HG03521 (cell line): ENCODE results near the gene OTUD7B.
A peak's percentile ranks its signal among the peaks of the same experiment; 100 is the strongest.
"Not testable (repeated sequence)": the region's sequence is repeated elsewhere in the genome, so short reads cannot be mapped to it uniquely, and the experiment has no call there.

Source experiments
- ATAC-seq: cut with Tn5 transposase; IDR thresholded peaks from one replicate; pipeline ENCODE4 v1.9.1; 2021; ENCODE audit warnings: mild to moderate bottlenecking, moderate library complexity; ENCODE audit not compliant: unreplicated experiment

OTUD7B gene

DNA sequence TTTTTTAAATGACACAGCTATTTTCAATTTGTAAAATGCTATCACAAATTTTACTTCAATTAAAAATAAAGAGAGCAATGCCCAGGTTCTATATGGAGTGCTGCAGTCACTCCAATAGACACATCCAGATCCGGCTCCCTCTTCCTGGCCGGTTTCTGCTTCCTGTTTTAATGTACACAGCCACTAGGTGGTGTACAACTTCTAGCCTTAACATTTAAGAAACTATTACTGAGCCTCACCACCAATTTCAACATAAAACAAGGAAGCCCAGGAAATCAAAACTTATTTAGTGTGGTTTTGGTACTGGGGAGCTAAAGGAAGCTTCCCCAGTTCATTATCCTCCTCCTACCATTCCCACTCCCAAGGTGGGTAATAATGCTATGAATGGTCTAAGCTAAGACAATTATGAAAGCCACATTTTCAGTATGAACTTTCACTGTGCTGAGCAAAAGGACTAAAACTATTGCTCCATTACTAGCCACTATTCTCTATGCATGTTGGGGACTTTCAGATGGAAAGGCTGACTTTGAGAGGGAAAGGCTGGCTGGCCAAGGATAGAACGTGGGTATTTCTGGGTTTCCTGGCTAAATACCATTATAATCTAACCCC lies 48.4 kb downstream of the OTUD7B start:
- ATAC-seq = no peak

DNA sequence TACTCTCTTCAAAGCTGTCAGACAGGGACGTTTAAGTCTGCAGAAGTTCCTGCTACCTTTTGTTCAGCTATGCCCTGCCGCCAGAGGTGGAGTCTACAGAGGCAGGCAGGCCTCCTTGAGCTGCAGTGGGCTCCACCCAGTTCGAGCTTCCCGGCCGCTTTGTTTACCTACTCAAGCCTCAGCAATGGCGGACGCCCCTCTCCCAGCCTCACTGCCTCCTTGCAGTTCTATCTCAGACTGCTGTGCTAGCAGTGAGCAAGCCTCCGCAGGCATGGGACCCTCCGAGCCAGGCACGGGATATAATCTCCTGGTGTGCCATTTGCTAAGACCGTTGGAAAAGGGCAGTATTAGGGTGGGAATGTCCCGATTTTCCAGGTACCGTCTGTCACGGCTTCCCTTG lies 53.0 kb downstream of the OTUD7B start:
- ATAC-seq = not testable (repeated sequence)

DNA sequence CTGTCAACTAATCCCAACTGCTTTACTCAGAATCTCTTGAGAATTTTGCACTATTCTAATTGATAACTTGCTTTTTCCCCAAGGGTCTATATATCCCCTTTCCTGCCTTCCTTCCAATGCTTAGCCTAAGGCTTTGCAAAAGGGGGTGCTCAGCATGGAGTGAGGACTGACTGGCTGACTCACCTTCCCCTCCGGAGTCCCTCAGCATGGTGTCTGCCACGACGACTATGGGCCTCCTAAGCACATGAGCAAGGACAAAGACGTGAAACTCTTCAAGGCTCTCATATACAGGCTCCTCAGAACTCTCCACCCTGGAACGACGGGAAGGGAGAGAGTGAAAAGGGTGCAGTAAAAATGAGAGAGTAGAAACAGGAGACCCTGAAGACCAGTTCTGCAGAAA lies 60.6 kb downstream of the OTUD7B start:
- ATAC-seq = no peak

DNA sequence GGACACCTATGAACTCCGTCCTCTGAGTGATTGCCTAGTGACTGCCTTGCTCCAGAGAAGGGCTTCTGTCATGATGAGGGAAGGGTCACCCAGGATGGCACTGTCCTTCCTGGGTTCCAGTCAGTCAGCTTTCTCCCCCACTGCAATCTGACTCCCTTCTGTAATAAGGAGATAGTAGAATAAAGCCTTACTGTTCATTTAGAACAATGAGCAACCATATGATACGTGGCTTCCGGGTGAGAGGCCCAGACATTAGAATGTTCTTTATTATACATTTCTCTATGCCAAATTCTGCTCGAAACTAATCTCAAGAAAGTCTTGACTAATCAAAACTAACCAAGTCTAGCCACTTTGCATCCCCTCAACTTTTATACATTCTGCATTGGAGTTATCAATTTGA lies 65.3 kb downstream of the OTUD7B start:
- ATAC-seq = no peak

DNA sequence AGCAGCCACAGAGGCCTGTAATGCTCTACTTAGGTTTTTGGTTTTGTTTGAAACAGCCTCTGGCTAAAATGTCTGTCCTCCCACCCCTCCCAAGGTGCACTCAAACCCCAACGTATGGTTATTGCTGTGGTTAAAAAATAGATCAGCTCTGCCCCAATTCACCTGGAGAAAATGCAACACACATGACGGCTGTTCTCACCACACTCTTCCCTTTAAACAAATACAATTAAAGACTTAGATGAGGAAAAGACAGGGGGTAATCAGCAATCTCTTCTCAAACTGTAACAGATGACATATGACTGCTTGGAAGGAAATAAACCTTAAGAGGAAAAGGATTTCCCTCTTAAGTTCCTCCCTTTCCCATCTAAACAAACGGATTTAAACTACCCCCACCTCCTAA lies 67.6 kb downstream of the OTUD7B start:
- no peak for ATAC-seq

DNA sequence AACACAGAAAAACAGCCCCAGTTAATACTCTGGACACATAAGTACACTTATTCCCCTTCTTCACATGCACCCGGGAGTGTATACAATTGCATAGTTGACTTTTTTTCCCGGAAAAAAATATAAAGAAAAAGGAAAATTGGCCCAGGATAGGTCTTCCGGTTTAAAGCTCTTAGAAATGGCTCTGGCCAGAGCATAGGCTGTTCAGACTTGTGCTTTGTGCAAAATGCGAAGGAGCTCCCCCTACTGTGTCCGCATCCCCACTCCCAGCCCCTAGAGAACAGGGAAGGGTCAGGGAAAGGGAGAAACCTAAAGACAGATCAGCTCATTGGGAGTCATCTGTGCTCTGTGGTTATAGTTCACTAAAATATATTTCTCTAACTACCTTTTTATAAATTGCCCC lies 68.3 kb downstream of the OTUD7B start:
- no peak for ATAC-seq

DNA sequence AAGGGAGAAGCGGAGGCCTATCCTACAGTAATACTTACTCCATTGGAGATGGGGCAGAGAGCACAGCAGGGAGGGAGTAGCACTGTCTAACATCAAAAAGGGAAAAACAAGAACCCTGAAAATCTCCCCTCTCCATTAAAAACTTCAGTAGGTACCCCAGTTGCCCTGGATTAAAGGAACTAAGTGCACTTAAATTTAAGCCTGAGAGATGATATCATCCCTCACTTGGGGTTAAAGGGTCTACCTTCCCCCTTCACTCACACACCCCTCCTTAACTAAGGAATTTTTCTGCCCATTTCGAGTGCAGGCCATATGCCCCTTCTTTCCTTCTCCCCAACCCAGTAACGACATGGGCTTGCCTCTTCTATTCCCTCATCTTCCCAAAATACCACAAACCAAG lies 70.1 kb downstream of the OTUD7B start:
- no peak for ATAC-seq

DNA sequence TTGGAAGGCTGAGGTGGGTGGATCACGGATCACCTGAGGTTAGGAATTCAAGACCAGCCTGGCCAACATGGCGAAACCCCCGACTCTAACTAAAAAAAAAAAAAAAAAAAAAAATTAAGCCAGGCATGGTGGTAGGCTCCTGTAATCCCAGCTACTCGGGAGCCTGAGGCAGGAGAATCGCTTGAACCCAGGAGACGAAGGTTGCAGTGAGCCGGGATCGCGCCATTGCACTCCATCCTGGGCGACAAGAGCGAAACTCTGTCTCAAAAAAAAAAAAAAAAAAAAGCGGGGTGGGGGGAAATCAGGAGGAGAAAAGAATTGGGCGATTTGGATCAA lies 71.9 kb downstream of the OTUD7B start:
- ATAC-seq = not testable (repeated sequence)

DNA sequence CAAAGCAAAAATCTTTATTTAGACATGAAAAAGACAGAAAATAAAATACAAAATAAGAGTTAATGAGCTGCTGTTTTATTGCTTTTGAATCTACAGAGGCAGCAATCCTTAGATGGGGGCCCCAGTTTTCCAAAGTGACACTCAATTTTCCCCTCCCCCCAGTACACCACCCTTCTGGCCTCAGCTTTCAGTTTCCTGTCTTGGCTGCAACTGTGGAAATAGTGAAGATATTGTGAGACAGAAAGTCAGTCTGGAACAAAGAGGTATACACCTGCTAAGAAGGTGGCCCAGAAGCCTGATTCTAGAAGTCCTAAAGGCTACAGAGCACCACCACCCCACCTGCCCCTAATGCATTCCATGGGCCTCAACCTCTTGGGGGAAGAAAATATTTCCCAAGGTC lies 72.8 kb downstream of the OTUD7B start:
- ATAC-seq = no peak

DNA sequence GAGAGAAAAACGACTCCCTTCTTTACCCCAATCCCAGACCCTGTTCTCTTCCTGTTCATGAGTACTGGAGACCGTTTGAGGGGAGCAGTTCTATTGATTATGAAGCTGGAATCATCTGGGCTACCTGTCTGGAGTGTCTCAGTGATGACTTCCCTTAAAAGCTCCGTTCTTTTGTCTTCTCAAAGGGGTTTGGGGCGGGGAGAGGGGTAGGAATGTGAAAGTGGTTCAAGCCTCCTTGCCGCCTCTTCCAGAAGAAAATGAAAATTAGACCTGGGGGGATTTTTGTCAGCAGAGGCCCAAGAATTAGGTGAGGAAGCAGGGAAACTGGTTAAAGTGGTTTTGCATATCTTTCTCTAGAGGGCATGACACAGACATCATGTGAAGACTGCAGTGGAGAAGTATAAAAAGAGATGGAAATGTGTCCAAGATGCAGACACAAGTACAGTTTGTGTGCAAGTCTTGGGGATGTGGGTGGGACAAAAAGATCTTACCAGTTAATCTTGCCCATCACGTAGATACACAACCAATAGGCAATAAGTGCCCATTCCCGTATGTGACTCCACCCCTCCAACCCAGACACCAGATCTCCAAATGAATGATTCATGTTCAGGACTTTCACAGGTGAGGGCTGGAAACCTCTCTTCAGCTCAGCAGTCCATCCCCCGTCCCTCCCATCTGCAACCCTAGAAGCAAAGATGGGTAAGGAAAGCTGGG lies 73.4 kb downstream of the OTUD7B start:
- no peak for ATAC-seq

DNA sequence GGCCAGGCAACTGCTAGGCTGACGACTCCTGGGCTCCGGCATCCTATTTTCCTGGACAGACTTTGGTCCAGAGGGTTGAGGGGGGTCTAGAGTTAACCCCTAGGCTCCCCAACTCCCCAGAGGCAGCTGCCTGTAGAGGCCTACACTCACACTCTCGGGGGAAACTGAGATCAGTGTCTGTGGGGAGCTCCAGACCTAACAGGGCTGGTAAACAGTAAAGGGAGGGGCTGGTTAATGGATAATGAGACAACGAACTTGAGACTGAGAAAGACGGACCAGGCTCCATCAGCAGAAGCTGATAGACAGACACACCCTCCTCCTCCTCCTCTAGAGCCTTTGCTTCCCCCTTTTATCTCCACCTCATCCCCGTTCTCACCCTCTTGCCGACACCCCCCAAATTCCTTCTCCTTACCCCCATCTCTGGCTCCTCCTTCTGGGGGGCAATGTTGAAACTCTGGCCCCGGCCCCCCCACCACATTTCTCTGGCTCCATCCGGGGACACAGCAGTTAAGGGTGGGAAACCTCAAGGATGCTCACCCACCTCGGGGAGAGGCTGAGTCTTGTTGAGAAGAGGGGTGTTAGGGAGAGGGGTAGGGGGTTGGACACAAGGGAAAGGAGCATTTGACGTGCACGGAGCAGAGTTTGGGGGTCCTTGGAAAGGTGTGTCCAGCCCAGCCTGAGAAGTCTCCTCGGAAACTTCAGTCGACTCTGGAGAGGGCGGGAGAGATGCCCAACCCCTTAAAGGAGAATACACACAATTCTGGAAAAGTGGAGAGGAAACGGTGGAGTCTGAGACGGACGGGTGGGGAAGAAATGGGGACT lies 74.1 kb downstream of the OTUD7B start, which contains the start of gene MTMR11:
Gene MTMR11, minus strand, starts transcription at position 710 of the 822 bp plus-strand sequence. Its CDS starts 232 bp downstream, at position 478.
- no peak for ATAC-seq

DNA sequence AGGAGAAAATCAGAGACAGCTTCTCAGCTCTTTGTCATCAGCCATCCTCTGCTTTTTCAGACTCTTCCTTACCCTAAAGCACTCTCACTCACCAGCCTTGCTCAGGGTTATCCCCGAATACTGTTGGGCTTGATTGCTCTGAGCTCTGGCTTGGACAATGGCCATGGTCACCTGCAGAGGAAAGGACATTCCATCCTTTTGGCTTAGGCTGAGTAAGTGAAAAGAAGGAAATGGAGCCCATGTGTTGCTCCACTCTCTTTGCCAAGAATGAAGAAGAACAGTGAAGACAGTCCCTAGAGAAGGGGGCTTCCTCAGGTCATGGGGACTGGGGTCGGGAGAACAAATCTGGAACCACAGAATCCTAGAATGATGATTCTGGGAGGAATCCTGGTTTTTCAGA lies 76.2 kb downstream of the OTUD7B start:
- ATAC-seq = no peak

DNA sequence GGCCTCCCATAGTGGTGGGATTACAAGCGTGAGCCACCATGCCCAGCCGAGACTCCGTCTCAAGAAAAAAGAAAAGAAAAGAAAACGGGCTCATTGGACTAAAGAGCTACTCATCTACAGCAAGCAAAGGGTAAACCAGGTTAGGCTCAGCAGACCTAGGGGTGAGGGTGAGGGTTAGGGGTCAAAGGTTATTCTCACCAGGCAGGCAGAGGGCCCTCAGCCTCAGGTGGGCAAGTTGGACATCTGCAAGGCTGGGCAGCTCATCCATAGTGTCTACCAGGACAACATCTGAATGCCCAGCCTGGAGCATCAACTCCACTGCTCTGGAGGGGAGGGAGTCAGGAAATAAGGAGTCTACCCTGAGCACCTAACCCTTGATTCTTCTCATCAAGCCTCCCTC lies 77.3 kb downstream of the OTUD7B start:
- no peak for ATAC-seq

DNA sequence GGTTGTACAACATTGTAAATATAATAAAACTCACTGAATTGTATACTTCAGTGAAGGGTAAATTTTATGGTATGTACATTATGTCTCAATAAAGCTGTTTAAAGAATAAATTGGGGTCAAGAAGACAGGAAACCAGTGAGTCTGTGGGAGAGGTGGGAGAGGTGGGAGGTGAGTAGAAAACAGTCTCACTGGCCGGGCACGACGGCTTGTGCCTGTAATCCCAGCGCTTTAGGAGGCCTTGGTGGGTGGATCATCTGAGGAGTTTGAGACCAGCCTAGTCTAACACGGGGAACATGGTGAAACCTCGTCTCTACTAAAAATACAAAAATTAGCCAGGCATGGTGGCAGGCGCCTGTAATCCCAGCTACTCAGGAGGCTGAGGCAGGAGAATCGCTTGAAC lies 78.1 kb downstream of the OTUD7B start:
- no peak for ATAC-seq

DNA sequence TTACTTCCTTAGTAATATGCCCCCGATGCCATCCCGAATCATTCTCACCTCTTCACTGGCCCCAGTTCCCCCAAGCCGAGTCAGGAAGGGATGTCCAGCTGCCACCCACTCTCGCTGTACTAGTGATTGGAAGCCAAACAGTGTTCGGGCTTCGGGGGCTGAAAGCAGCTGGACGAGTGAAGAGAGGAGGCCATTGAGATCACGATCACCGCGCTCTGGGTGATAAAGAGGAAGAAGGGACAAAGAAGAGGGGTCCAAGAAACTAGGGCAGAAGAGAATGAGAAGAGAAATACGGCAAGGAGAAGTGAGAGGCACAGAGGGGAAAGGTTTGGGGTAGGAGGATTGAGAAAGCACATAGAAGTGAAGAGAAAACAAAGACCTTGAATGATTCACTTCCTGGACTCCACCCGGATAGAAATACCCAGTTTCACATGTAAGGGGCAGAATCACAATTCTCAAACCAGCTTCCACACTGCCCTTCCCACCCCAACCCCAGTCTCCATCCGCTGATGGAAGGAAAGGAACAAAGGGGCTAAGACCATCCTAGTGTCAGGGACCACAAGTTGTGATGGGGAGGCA lies 79.2 kb downstream of the OTUD7B start:
- no peak for ATAC-seq

DNA sequence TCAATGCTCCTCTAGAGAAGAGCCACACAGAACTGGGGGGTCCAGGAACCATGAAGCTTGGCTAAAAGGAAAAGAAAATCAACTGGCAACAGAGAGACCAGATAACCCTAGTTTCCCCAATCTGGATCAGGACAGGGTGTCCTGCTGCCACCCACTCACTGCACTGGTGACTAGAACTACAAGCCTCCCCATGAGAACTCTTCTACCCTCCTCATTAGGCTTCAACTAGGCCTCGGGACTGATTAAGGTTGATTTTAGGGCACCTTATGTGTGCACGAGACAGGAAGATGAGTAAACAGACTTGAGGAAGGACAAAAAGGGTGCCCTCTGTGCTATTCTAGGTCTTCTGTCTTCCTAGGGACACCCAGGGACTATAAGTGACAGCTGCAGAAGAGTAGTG lies 80.7 kb downstream of the OTUD7B start:
- no peak for ATAC-seq

DNA sequence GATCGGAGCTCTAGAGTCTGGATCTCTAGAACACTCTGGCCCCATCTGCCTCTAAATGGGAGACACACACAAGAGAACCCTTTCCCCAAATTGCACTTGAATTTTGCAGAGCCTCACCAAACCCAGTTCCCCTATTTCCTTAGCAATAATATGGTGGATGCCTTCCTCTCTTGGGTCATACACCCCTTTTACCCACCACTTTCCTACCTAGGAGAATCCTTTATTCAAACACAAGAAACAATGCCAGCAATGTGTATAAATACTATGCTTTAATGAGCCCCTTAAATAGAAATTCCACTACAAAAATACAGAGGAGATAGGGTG lies 82.2 kb downstream of the OTUD7B start:
- no peak for ATAC-seq

DNA sequence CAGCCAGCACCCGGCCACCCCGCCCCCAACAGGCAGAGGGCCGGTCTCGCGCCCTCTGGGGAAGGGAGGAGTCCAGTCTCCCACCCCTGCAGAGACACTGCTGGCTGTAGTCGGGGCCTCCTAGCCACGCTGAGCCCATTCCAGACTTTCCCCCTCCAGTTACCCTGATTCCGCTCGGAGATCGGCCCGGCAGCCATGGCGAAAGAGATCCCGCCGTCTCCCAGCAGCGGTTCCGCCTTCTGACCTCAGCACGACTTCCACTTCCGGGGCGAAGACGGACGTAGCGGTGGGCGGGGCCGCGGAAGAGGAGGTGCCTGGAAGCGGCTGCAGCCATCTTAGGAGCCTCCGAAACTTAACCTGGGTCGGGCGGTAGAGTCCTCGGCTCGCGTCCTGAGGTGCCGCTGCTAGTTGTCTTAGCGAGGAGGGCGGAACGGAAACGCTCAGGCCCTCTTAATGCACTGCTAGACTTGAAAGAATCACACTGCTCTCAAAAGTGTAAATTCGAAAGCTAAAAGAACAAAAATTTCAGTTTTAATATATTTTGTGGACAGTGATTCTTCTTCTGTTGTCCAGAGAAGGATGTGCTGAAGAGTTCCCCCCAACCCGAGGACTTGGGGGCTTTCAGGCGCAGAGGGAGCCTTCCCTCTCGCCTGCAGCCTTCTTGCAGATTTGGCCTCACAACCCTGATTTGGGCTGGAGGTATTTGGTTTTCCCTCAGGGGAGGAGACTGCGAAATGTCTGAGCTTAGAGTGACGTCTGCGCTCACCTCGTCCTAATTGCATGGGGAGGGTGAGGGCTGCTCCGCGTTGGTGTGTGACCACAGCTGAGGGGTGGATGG lies 82.7 kb downstream of the OTUD7B start, which contains the start of gene SF3B4:
Gene SF3B4, minus strand, starts transcription at position 241 of the 838 bp plus-strand sequence. Its CDS starts 44 bp downstream, at position 197.
- peak; percentile 94 for ATAC-seq

DNA sequence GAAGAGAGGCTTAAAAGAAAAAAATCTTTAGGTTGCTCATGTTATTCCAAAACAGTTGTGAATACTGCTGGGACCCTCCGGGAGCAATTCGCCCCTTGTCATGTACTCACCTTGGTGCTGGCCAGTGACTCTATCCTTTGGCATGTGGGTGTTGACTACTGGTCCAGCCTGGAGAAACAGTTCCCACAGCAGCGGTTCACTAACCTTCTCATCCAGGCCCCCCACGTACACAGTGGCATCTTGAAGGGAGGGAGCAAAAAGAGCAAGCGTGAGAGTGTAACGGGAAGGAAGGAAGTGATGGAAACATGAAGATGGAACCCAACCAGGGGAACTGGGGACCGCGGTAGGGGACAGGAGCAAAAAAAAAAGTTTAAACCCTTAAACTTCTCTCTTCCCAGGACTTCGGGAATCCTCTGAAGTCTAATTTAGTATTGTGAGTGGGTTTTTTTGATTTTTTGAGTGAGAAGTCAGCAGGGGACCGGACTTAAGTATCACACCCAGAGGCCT lies 83.4 kb downstream of the OTUD7B start:
- ATAC-seq = no peak

DNA sequence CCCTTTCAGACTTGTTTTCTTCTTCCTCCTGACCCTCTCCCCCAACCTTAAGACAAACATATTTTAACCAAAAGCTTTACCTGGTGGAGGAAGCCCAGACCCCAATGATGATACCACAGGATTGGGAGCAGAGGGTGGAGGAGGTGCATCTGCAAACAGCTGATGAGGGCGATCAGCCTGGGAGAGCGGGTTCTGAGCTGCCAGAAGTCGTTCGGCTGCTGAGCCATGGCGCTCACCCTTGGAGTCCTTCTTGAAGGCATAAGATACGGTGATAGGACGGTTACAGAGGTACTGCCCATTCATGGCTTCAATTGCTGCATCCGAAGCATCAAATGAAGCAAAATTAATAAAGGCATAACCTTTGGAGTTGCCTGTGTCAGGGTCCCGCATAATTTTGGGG lies 84.2 kb downstream of the OTUD7B start:
- ATAC-seq = no peak

DNA sequence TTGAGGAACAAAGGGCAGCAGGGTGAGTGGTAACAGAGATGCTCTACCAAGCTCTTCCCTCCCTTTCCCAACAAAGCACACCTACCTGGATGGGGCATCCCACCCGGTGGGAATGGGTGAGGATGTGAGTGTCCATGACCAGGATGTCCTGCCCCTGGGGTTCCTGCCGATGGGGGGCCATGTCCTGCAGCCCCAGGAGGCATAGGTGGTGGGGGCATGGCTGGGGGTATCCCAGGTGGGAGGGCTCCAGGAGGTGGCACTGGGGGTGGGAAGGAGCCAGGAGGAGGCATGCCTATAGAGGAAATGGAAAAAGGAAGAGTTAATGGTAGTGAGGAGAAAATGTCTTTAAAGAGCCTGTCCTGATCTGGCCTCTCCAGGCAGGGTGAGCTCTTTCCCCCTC lies 84.8 kb downstream of the OTUD7B start:
- no peak for ATAC-seq
